Measurements from ENCODE around the gene ZFAND6. TPM values are rescaled to one million over a fixed set of nuclear protein-coding genes. Genes with fewer than 3 reads are reported as not detected.
"Not testable (repeated sequence)": the region's sequence is repeated elsewhere in the genome, so short reads cannot be mapped to it uniquely, and the experiment has no call there.

ZFAND6 gene
- total RNA-seq, 1 experiment from 2014 or later: 41.4 TPM

GRCh38 chr15:80095969-80096368, 36.5 kb downstream of the ZFAND6 start:
- Histone ChIP-seq H3K9me3 (ENCODE audit: low read depth, low read length, poor library complexity, severe bottlenecking) (no peaks in the 10 kb centered on the region), H3K4me1 (ENCODE audit: insufficient read depth, low read length, poor library complexity, severe bottlenecking) (peaks cover 23% of the 10 kb centered on the region), H3K36me3 (ENCODE audit: insufficient read depth, low read length, poor library complexity, severe bottlenecking) (no peaks in the 10 kb centered on the region), H3K27ac (ENCODE audit: low read depth, low read length, poor library complexity, severe bottlenecking) (no peak overlapping the region), H3K27me3 (replicated peaks; ENCODE audit: insufficient read depth, low read depth, low read length, poor library complexity) (no peaks in the 10 kb centered on the region), H3K4me3 (ENCODE audit: low read depth, low read length, poor library complexity, severe bottlenecking) (no peak overlapping the region)
- ChIA-PET POLR2A (ENCODE audit: low non-redundant PET) (no interaction called here), CTCF (no interaction called here)
- DNase-seq (ENCODE audit: low spot score): no peak
- TF ChIP-seq CTCF (conservative IDR thresholded peaks at IDR 0.05; ENCODE audit: low read depth, low read length) (no peak), EZH2 (IDR thresholded peaks at IDR 0.05; ENCODE audit: borderline replicate concordance, low read depth, low read length, poor library complexity, severe bottlenecking) (no peak)
- BruUV-seq (replicated peaks): no TSS peak
- intact Hi-C loops (cut with micrococcal nuclease; ENCODE audit: unreplicated experiment): no loop called here

- CTCF ChIA-PET: no interaction called here
- TF ChIP-seq EZH2 (IDR thresholded peaks at IDR 0.05; ENCODE audit: borderline replicate concordance, low read depth, low read length, poor library complexity, severe bottlenecking): no peak
- no peak for TF ChIP-seq CTCF (conservative IDR thresholded peaks at IDR 0.05; ENCODE audit: low read depth, low read length)
- H3K9me3 ChIP-seq (ENCODE audit: low read depth, low read length, poor library complexity, severe bottlenecking): no peaks in the 10 kb centered on the region
- no peak overlapping the region for H3K27ac ChIP-seq (ENCODE audit: low read depth, low read length, poor library complexity, severe bottlenecking)
- intact Hi-C loops (cut with micrococcal nuclease; ENCODE audit: unreplicated experiment): no loop called here
- H3K36me3 ChIP-seq (ENCODE audit: insufficient read depth, low read length, poor library complexity, severe bottlenecking): no peaks in the 10 kb centered on the region
- POLR2A ChIA-PET (ENCODE audit: low non-redundant PET): no interaction called here
- no TSS peak for BruUV-seq (replicated peaks)
- H3K4me1 ChIP-seq (ENCODE audit: insufficient read depth, low read length, poor library complexity, severe bottlenecking): peaks cover 23% of the 10 kb centered on the region
- H3K27me3 ChIP-seq (replicated peaks; ENCODE audit: insufficient read depth, low read depth, low read length, poor library complexity): no peaks in the 10 kb centered on the region
- no peak for DNase-seq (ENCODE audit: low spot score)
- H3K4me3 ChIP-seq (ENCODE audit: low read depth, low read length, poor library complexity, severe bottlenecking): no peak overlapping the region
Observed at GRCh38 chr15:80098341-80098740, 38.9 kb downstream of the ZFAND6 start.

- Histone ChIP-seq H3K9me3 (ENCODE audit: low read depth, low read length, poor library complexity, severe bottlenecking) (no peaks in the 10 kb centered on the region), H3K4me1 (ENCODE audit: insufficient read depth, low read length, poor library complexity, severe bottlenecking) (peaks cover 17% of the 10 kb centered on the region), H3K27me3 (replicated peaks; ENCODE audit: insufficient read depth, low read depth, low read length, poor library complexity) (no peaks in the 10 kb centered on the region), H3K27ac (ENCODE audit: low read depth, low read length, poor library complexity, severe bottlenecking) (no peak overlapping the region), H3K36me3 (ENCODE audit: insufficient read depth, low read length, poor library complexity, severe bottlenecking) (no peaks in the 10 kb centered on the region), H3K4me3 (ENCODE audit: low read depth, low read length, poor library complexity, severe bottlenecking) (no peak overlapping the region)
- TF ChIP-seq EZH2 (IDR thresholded peaks at IDR 0.05; ENCODE audit: borderline replicate concordance, low read depth, low read length, poor library complexity, severe bottlenecking): no peak
- no TSS peak for BruUV-seq (replicated peaks)
- ChIA-PET CTCF (no interaction called here), POLR2A (ENCODE audit: low non-redundant PET) (no interaction called here)
- no peak for DNase-seq (ENCODE audit: low spot score)
- intact Hi-C loops (cut with micrococcal nuclease; ENCODE audit: unreplicated experiment): no loop called here
Observed at GRCh38 chr15:80099241-80099640, 39.8 kb downstream of the ZFAND6 start.

- H3K36me3 ChIP-seq (ENCODE audit: insufficient read depth, low read length, poor library complexity, severe bottlenecking); DNase-seq (ENCODE audit: low spot score); H3K27ac ChIP-seq (ENCODE audit: low read depth, low read length, poor library complexity, severe bottlenecking); POLR2A ChIA-PET (ENCODE audit: low non-redundant PET); H3K4me3 ChIP-seq (ENCODE audit: low read depth, low read length, poor library complexity, severe bottlenecking); BruUV-seq (replicated peaks); CTCF ChIA-PET; H3K27me3 ChIP-seq (replicated peaks; ENCODE audit: insufficient read depth, low read depth, low read length, poor library complexity); intact Hi-C loops (cut with micrococcal nuclease; ENCODE audit: unreplicated experiment); H3K9me3 ChIP-seq (ENCODE audit: low read depth, low read length, poor library complexity, severe bottlenecking): not testable (repeated sequence)
- H3K4me1 ChIP-seq (ENCODE audit: insufficient read depth, low read length, poor library complexity, severe bottlenecking): peaks cover 16% of the 10 kb centered on the region
Observed at GRCh38 chr15:80099662-80100061, 40.2 kb downstream of the ZFAND6 start.

Data from A673 (cell line).